GM23338 (cell line): Measurements from ENCODE around the gene F2.

Experiments
- EZH2 ChIP-seq: fragments of 200-600 bp; sonication (generic); IDR thresholded peaks from one replicate; pipeline ENCODE4 v1.8.0; 2017; ENCODE audit warnings: antibody characterized with exemption, mild to moderate bottlenecking, low read depth; ENCODE audit not compliant: unreplicated experiment
- EZH2phosphoT487 ChIP-seq: fragments of 200-600 bp; sonication (generic); IDR thresholded peaks from one replicate; pipeline ENCODE4 v1.8.1; 2018; ENCODE audit warnings: antibody characterized with exemption; ENCODE audit not compliant: unreplicated experiment
- JUNB ChIP-seq: IDR thresholded peaks from one replicate; pipeline ENCODE4 v1.6.1; 2016; ENCODE audit warnings: antibody characterized with exemption; ENCODE audit not compliant: unreplicated experiment
- POLR2AphosphoS5 ChIP-seq: IDR thresholded peaks from 2 replicates; pipeline ENCODE4 v1.6.1; 2016; ENCODE audit warnings: antibody characterized with exemption, low read depth
- ZNF331 ChIP-seq: fragments of 250-450 bp; sonication (Bioruptor Pico); IDR thresholded peaks from 2 replicates; pipeline ENCODE4 v1.5.0; 2020; ENCODE audit warnings: low read depth, mild to moderate bottlenecking, moderate library complexity
- TF ChIP-seq, protein P1 (sequence below), 2 experiments: fragments of 200-600 bp in 1 of 2; sonication (generic) in 1 of 2; conservative IDR thresholded peaks; 2 replicates each; pipeline versions ENCODE4 v1.5.1 to v1.6.1; 2016 to 2017; ENCODE audit warnings: antibody characterized with exemption in 2 of 2, low read depth in 2 of 2, mild to moderate bottlenecking in 2 of 2, moderate library complexity in 1 of 2
- TF ChIP-seq, protein P2 (sequence below): IDR thresholded peaks from one replicate; pipeline ENCODE4 v1.6.1; 2018; ENCODE audit warnings: antibody characterized with exemption; ENCODE audit not compliant: unreplicated experiment
- TF ChIP-seq, protein P3 (sequence below): IDR thresholded peaks from 2 replicates; pipeline ENCODE4 v1.6.1; 2016; ENCODE audit warnings: antibody characterized with exemption

DNA sequence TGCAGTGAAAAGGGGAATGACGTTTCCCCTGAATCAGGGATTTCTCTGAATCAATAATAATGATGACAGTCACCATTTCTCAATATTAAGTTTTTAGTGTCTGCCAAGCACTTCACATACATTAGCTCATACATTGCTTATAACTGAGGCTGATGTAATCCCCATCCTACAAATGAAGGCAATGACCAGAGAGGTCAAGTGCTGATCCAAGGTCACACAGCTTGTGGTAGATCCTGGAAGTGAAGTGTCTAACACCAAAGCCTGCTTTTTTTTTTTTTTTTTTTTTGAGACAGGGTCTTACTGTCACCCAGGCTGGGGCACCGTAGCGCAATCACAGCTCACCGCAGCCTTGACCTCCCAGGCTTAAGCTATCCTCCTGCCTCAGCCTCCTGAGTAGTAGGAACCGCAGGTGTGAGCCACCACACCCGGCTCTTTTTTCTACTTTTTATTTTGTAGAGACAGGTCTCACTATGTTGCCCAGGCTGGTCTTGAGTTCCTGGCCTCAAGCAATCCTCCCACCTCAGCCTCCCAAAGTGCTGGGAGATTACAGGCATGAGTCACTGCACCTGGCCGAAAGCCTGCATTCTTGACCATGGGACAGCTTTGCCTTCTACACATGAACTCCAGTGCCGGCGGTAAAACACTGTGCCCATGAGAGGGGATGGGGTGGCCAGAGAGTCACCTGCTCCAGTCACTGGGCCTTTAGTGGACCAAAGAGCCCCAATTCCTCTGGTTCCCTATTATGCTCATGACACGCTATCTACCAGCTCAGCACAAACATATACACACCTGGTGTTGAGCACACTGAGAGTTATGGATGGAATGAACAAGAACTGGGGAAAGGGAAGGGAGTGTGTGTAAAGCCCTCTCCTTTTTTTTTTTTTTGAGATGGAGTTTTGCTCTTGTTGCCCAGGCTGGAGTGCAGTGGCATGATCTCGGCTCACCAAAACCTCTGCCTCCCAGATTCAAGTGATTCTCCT is 36.0 kb upstream of the F2 start:
- TF ChIP-seq EZH2phosphoT487 (no peak), POLR2AphosphoS5 (no peak), EZH2 (no peak), JUNB (no peak), ZNF331 (CRISPR knock-in tag) (no peak)
- TF ChIP-seq, protein P1, sequence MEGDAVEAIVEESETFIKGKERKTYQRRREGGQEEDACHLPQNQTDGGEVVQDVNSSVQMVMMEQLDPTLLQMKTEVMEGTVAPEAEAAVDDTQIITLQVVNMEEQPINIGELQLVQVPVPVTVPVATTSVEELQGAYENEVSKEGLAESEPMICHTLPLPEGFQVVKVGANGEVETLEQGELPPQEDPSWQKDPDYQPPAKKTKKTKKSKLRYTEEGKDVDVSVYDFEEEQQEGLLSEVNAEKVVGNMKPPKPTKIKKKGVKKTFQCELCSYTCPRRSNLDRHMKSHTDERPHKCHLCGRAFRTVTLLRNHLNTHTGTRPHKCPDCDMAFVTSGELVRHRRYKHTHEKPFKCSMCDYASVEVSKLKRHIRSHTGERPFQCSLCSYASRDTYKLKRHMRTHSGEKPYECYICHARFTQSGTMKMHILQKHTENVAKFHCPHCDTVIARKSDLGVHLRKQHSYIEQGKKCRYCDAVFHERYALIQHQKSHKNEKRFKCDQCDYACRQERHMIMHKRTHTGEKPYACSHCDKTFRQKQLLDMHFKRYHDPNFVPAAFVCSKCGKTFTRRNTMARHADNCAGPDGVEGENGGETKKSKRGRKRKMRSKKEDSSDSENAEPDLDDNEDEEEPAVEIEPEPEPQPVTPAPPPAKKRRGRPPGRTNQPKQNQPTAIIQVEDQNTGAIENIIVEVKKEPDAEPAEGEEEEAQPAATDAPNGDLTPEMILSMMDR (conservative IDR thresholded peaks at IDR 0.05; ENCODE audit: low read depth in 2 of 2), result no peak
- TF ChIP-seq, protein P2, sequence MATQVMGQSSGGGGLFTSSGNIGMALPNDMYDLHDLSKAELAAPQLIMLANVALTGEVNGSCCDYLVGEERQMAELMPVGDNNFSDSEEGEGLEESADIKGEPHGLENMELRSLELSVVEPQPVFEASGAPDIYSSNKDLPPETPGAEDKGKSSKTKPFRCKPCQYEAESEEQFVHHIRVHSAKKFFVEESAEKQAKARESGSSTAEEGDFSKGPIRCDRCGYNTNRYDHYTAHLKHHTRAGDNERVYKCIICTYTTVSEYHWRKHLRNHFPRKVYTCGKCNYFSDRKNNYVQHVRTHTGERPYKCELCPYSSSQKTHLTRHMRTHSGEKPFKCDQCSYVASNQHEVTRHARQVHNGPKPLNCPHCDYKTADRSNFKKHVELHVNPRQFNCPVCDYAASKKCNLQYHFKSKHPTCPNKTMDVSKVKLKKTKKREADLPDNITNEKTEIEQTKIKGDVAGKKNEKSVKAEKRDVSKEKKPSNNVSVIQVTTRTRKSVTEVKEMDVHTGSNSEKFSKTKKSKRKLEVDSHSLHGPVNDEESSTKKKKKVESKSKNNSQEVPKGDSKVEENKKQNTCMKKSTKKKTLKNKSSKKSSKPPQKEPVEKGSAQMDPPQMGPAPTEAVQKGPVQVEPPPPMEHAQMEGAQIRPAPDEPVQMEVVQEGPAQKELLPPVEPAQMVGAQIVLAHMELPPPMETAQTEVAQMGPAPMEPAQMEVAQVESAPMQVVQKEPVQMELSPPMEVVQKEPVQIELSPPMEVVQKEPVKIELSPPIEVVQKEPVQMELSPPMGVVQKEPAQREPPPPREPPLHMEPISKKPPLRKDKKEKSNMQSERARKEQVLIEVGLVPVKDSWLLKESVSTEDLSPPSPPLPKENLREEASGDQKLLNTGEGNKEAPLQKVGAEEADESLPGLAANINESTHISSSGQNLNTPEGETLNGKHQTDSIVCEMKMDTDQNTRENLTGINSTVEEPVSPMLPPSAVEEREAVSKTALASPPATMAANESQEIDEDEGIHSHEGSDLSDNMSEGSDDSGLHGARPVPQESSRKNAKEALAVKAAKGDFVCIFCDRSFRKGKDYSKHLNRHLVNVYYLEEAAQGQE, result no peak
- TF ChIP-seq, protein P3, sequence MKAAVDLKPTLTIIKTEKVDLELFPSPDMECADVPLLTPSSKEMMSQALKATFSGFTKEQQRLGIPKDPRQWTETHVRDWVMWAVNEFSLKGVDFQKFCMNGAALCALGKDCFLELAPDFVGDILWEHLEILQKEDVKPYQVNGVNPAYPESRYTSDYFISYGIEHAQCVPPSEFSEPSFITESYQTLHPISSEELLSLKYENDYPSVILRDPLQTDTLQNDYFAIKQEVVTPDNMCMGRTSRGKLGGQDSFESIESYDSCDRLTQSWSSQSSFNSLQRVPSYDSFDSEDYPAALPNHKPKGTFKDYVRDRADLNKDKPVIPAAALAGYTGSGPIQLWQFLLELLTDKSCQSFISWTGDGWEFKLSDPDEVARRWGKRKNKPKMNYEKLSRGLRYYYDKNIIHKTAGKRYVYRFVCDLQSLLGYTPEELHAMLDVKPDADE, result no peak
